ENCODE results near the gene TTLL8.
A peak's percentile ranks its signal among the peaks of the same experiment; 100 is the strongest.

TTLL8 gene

GRCh38 chr22:49970528-49971231 lies 87.4 kb downstream of the TTLL8 start:
- Histone ChIP-seq H3K9me3 (ENCODE audit: insufficient read depth, low read depth, low read length) (no peaks in the 10 kb centered on the region), H3K4me3 (ENCODE audit: low read length, poor library complexity, severe bottlenecking) (peak overlapping the region; percentile 73), H3K9me2 (replicated peaks; ENCODE audit: low read depth, low read length) (no peaks in the 10 kb centered on the region), H3K79me2 (ENCODE audit: insufficient read depth, low read length) (peaks cover 2% of the 10 kb centered on the region; the same call in 1 of the 2 replicates), H3K4me2 (ENCODE audit: low read depth, low read length, poor library complexity, severe bottlenecking) (peak overlapping the region; percentile 81), H2AFZ (ENCODE audit: low read length) (peak overlapping the region; percentile 89), H3F3A (ENCODE audit: low read depth) (no peaks in the 10 kb centered on the region; the same call in 1 of the 2 replicates), H3K27me3 (ENCODE audit: insufficient read depth, low read length, poor library complexity, severe bottlenecking) (no peaks in the 10 kb centered on the region), H3K4me1 (ENCODE audit: insufficient read depth, low read length, poor library complexity, severe bottlenecking) (peaks cover 21% of the 10 kb centered on the region), H3K9ac (ENCODE audit: low read depth, low read length, poor library complexity, severe bottlenecking) (peak overlapping the region; percentile 73), H3K36me3 (ENCODE audit: insufficient read depth, low read length) (no peaks in the 10 kb centered on the region), H4K20me1 (ENCODE audit: insufficient read depth, low read length, poor library complexity, severe bottlenecking) (peaks cover 7% of the 10 kb centered on the region)
- TF ChIP-seq EZH2phosphoT487 (IDR thresholded peaks at IDR 0.05; ENCODE audit: borderline replicate concordance): no peak
- TF ChIP-seq CTCF (conservative IDR thresholded peaks at IDR 0.05; ENCODE audit: low read length): no peak

- Histone ChIP-seq H3K9me2 (replicated peaks; ENCODE audit: low read depth, low read length) (no peaks in the 10 kb centered on the region), H3K4me3 (ENCODE audit: low read length, poor library complexity, severe bottlenecking) (peak overlapping the region; percentile 73), H3F3A (ENCODE audit: low read depth) (no peaks in the 10 kb centered on the region), H3K4me1 (ENCODE audit: insufficient read depth, low read length, poor library complexity, severe bottlenecking) (peaks cover 17% of the 10 kb centered on the region), H3K9ac (ENCODE audit: low read depth, low read length, poor library complexity, severe bottlenecking) (peak overlapping the region; percentile 54), H3K4me2 (ENCODE audit: low read depth, low read length, poor library complexity, severe bottlenecking) (peak overlapping the region; percentile 81), H3K27me3 (ENCODE audit: insufficient read depth, low read length, poor library complexity, severe bottlenecking) (no peaks in the 10 kb centered on the region), H3K79me2 (ENCODE audit: insufficient read depth, low read length) (peaks cover 10% of the 10 kb centered on the region; the same call in 1 of the 2 replicates), H2AFZ (ENCODE audit: low read length) (no peak overlapping the region), H3K36me3 (ENCODE audit: insufficient read depth, low read length) (no peaks in the 10 kb centered on the region), H3K9me3 (ENCODE audit: insufficient read depth, low read depth, low read length) (no peaks in the 10 kb centered on the region), H4K20me1 (ENCODE audit: insufficient read depth, low read length, poor library complexity, severe bottlenecking) (peaks cover 8% of the 10 kb centered on the region)
- TF ChIP-seq CTCF (conservative IDR thresholded peaks at IDR 0.05; ENCODE audit: low read length): no peak
These were observed 88.2 kb downstream of the TTLL8 start for GRCh38 chr22:49969751-49970527.

- no peak overlapping the region for H3K4me3 ChIP-seq (ENCODE audit: low read length, poor library complexity, severe bottlenecking)
- H3F3A ChIP-seq (ENCODE audit: low read depth): no peaks in the 10 kb centered on the region
- peaks cover 18% of the 10 kb centered on the region for H3K79me2 ChIP-seq (ENCODE audit: insufficient read depth, low read length)
- H3K36me3 ChIP-seq (ENCODE audit: insufficient read depth, low read length): peaks cover under 1% of the 10 kb centered on the region; the same call in 1 of the 2 replicates
- H3K4me1 ChIP-seq (ENCODE audit: insufficient read depth, low read length, poor library complexity, severe bottlenecking): peaks cover 21% of the 10 kb centered on the region
- no peak for TF ChIP-seq EZH2phosphoT487 (IDR thresholded peaks at IDR 0.05; ENCODE audit: borderline replicate concordance)
- no peak for TF ChIP-seq CTCF (conservative IDR thresholded peaks at IDR 0.05; ENCODE audit: low read length)
- H3K9me2 ChIP-seq (replicated peaks; ENCODE audit: low read depth, low read length): no peaks in the 10 kb centered on the region
- H3K27me3 ChIP-seq (ENCODE audit: insufficient read depth, low read length, poor library complexity, severe bottlenecking): no peaks in the 10 kb centered on the region
- H2AFZ ChIP-seq (ENCODE audit: low read length): no peak overlapping the region
- H4K20me1 ChIP-seq (ENCODE audit: insufficient read depth, low read length, poor library complexity, severe bottlenecking): peaks cover 14% of the 10 kb centered on the region
- no peaks in the 10 kb centered on the region for H3K9me3 ChIP-seq (ENCODE audit: insufficient read depth, low read depth, low read length)
- no peak overlapping the region for H3K4me2 ChIP-seq (ENCODE audit: low read depth, low read length, poor library complexity, severe bottlenecking)
- no peak overlapping the region for H3K9ac ChIP-seq (ENCODE audit: low read depth, low read length, poor library complexity, severe bottlenecking)
These were observed 89.1 kb downstream of the TTLL8 start for GRCh38 chr22:49968831-49969661.

All from Loucy (cell line).